ENCODE results near the gene SPATA45. TPM values are rescaled to one million over a fixed set of nuclear protein-coding genes. Genes with fewer than 3 reads are reported as not detected.

Gene SPATA45
- total RNA-seq, 1 experiment from 2014 or later, result not detected

- H3K27ac Mint-ChIP-seq (ENCODE audit: low read depth, unreplicated experiment), result peak overlapping the region; percentile 8
- ChIA-PET CTCF (interaction anchor here (0.7 to 1.1 kb wide), 3 partner anchors 20 to 115 kb away, joined by 3 read pairs; no protein-coding TSS in a partner anchor), POLR2A (interaction anchor here (0.6 to 1.2 kb wide), 5 partner anchors 10 to 567 kb away, joined by 3 to 6 read pairs (median 3); partner anchors contain the start of gene FLVCR1)
- DNase-seq (ENCODE audit: unreplicated experiment), result no peak
- no TSS peak for BruUV-seq (replicated peaks)
- no peak overlapping the region for H3K4me3 Mint-ChIP-seq (ENCODE audit: unreplicated experiment)
- peaks cover 5% of the 10 kb centered on the region for H3K4me1 Mint-ChIP-seq (ENCODE audit: insufficient read depth, unreplicated experiment)
- intact Hi-C loops (cut with micrococcal nuclease), result no loop called here
- no peak for TF ChIP-seq CTCF (IDR thresholded peaks at IDR 0.05; ENCODE audit: unreplicated experiment)
- peaks cover 70% of the 10 kb centered on the region for H3K36me3 Mint-ChIP-seq (ENCODE audit: insufficient read depth, unreplicated experiment)
- no peaks in the 10 kb centered on the region for H3K27me3 Mint-ChIP-seq (ENCODE audit: insufficient read depth, unreplicated experiment)
- no peaks in the 10 kb centered on the region for H3K9me3 Mint-ChIP-seq (ENCODE audit: unreplicated experiment)
Observed at GRCh38 chr1:212879947-212880690, 32.7 kb upstream of the SPATA45 start.

GRCh38 chr1:212878418-212878817, 31.0 kb upstream of the SPATA45 start:
- ChIA-PET CTCF (interaction anchor here (0.7 kb wide), 1 partner anchor 14 kb away, joined by 3 read pairs; no protein-coding TSS in a partner anchor), POLR2A (interaction anchor here (1.4 kb wide), 1 partner anchor 87 kb away, joined by 6 read pairs; the partner anchor contains the start of genes NSL1 and TATDN3)
- H3K9me3 Mint-ChIP-seq (ENCODE audit: unreplicated experiment), result no peaks in the 10 kb centered on the region
- TF ChIP-seq CTCF (IDR thresholded peaks at IDR 0.05; ENCODE audit: unreplicated experiment), result no peak
- BruUV-seq (replicated peaks), result no TSS peak
- intact Hi-C loops (cut with micrococcal nuclease), result no loop called here
- H3K4me3 Mint-ChIP-seq (ENCODE audit: unreplicated experiment), result no peak overlapping the region
- H3K4me1 Mint-ChIP-seq (ENCODE audit: insufficient read depth, unreplicated experiment), result peaks cover 8% of the 10 kb centered on the region
- H3K36me3 Mint-ChIP-seq (ENCODE audit: insufficient read depth, unreplicated experiment), result peaks cover 72% of the 10 kb centered on the region
- no peak overlapping the region for H3K27ac Mint-ChIP-seq (ENCODE audit: low read depth, unreplicated experiment)
- H3K27me3 Mint-ChIP-seq (ENCODE audit: insufficient read depth, unreplicated experiment), result no peaks in the 10 kb centered on the region
- no peak for DNase-seq (ENCODE audit: unreplicated experiment)

- Mint-ChIP-seq H3K4me3 (ENCODE audit: unreplicated experiment) (no peak overlapping the region), H3K4me1 (ENCODE audit: insufficient read depth, unreplicated experiment) (peaks cover 17% of the 10 kb centered on the region), H3K27ac (ENCODE audit: low read depth, unreplicated experiment) (peak overlapping the region; percentile 7), H3K27me3 (ENCODE audit: insufficient read depth, unreplicated experiment) (no peaks in the 10 kb centered on the region), H3K36me3 (ENCODE audit: insufficient read depth, unreplicated experiment) (peaks cover 78% of the 10 kb centered on the region), H3K9me3 (ENCODE audit: unreplicated experiment) (no peaks in the 10 kb centered on the region)
- intact Hi-C loops (cut with micrococcal nuclease), result no loop called here
- no TSS peak for BruUV-seq (replicated peaks)
- CTCF ChIA-PET, result interaction anchor here (0.6 to 1.9 kb wide), 9 partner anchors 9 to 397 kb away, joined by 3 to 11 read pairs (median 3); partner anchors contain the start of gene FLVCR1
- no peak for DNase-seq (ENCODE audit: unreplicated experiment)
- POLR2A ChIA-PET, result interaction anchor here (0.6 to 3.1 kb wide), 10 partner anchors 9 to 1235 kb away, joined by 3 to 21 read pairs (median 4); partner anchors contain the start of genes ATF3, NSL1 and TATDN3
- no peak for TF ChIP-seq CTCF (IDR thresholded peaks at IDR 0.05; ENCODE audit: unreplicated experiment)
Observed at GRCh38 chr1:212873518-212873917, 26.1 kb upstream of the SPATA45 start.

- Mint-ChIP-seq H3K27ac (ENCODE audit: low read depth, unreplicated experiment) (peak overlapping the region; percentile 44), H3K9me3 (ENCODE audit: unreplicated experiment) (no peaks in the 10 kb centered on the region), H3K4me3 (ENCODE audit: unreplicated experiment) (no peak overlapping the region), H3K36me3 (ENCODE audit: insufficient read depth, unreplicated experiment) (peaks cover 71% of the 10 kb centered on the region), H3K27me3 (ENCODE audit: insufficient read depth, unreplicated experiment) (no peaks in the 10 kb centered on the region), H3K4me1 (ENCODE audit: insufficient read depth, unreplicated experiment) (peaks cover 17% of the 10 kb centered on the region)
- TF ChIP-seq CTCF (IDR thresholded peaks at IDR 0.05; ENCODE audit: unreplicated experiment), result no peak
- intact Hi-C loops (cut with micrococcal nuclease), result no loop called here
- no peak for DNase-seq (ENCODE audit: unreplicated experiment)
- no TSS peak for BruUV-seq (replicated peaks)
- POLR2A ChIA-PET, result interaction anchor here (0.6 to 3.1 kb wide), 3 partner anchors 23 to 141 kb away, joined by 3 to 21 read pairs (median 5); partner anchors contain the start of genes NSL1 and TATDN3
- CTCF ChIA-PET, result interaction anchor here (0.7 to 2.6 kb wide), 6 partner anchors 8 to 124 kb away, joined by 3 to 13 read pairs (median 5); partner anchors contain the start of gene FLVCR1
Observed at GRCh38 chr1:212871976-212872375, 24.5 kb upstream of the SPATA45 start.
